C4-2B (cell line): ENCODE measurements around the gene ANXA1.

Experiments used
- CTCF ChIP-seq: fragments of 450-650 bp; conservative IDR thresholded peaks from 2 replicates; pipeline ENCODE4 v1.5.1; 2017; ENCODE audit warnings: mild to moderate bottlenecking
- ZFX ChIP-seq: fragments of 450-650 bp; IDR thresholded peaks from 2 replicates; pipeline ENCODE4 v1.6.1; 2017

- TF ChIP-seq CTCF (no peak), ZFX (no peak)
These were observed 28.7 kb downstream of the ANXA1 start for GRCh38 chr9:73180403-73180802.
